Amniotic stem cell (primary cell): Measurements from ENCODE around the gene HOXC9.

ENCODE experiments used
- DNase-seq: peaks from one replicate; lab custom pipeline; 2025; lab: John Stamatoyannopoulos, UW

Gene HOXC9

GRCh38 chr12:54002278-54002914 is 2.4 kb downstream of the HOXC9 start:
- DNase-seq, result no peak

GRCh38 chr12:54002915-54003389 is 3.0 kb downstream of the HOXC9 start:
- DNase-seq, result no peak

GRCh38 chr12:54003625-54004024 is 3.7 kb downstream of the HOXC9 start:
- DNase-seq, result no peak

GRCh38 chr12:54004063-54004840 is 4.3 kb downstream of the HOXC9 start:
- DNase-seq, result no peak

GRCh38 chr12:54004841-54005530 is 5.0 kb downstream of the HOXC9 start:
- DNase-seq, result no peak

GRCh38 chr12:54005531-54005852 is 5.5 kb downstream of the HOXC9 start:
- no peak for DNase-seq

- peak; percentile 30 for DNase-seq
Observed at GRCh38 chr12:54005853-54006558, 6.0 kb downstream of the HOXC9 start.

- no peak for DNase-seq
Observed at GRCh38 chr12:54006559-54007220, 6.7 kb downstream of the HOXC9 start.

GRCh38 chr12:54007538-54008259 is 7.7 kb downstream of the HOXC9 start:
- DNase-seq, result no peak

GRCh38 chr12:54008260-54008552 is 8.2 kb downstream of the HOXC9 start:
- no peak for DNase-seq

- no peak for DNase-seq
Observed at GRCh38 chr12:54009171-54010052, 9.5 kb downstream of the HOXC9 start.

- no peak for DNase-seq
Observed at GRCh38 chr12:54010053-54010971, 10.4 kb downstream of the HOXC9 start.

GRCh38 chr12:54010972-54011664 is 11.2 kb downstream of the HOXC9 start:
- DNase-seq, result no peak

- no peak for DNase-seq
Observed at GRCh38 chr12:54011665-54012532, 11.9 kb downstream of the HOXC9 start.

- DNase-seq, result no peak
Observed at GRCh38 chr12:54012631-54013409, 12.9 kb downstream of the HOXC9 start.

GRCh38 chr12:54014377-54015017 is 14.5 kb downstream of the HOXC9 start:
- DNase-seq, result no peak
